Body of pancreas (tissue), 4 donors: ENCODE measurements around the gene MYO3A.

Source experiments
- POLR2A ChIP-seq, 3 donors: fragments of 450-650 bp; IDR thresholded peaks; one replicate each; pipeline ENCODE4 v1.6.1; 2016; ENCODE audit warnings: antibody characterized with exemption in 3 of 3, mild to moderate bottlenecking in 2 of 3
- TF ChIP-seq, protein P1 (sequence below), 7 experiments: fragments of 450-650 bp in 4 of 7; fragments of 200-600 bp in 3 of 7; sonication (generic) in 3 of 7; IDR thresholded peaks; one replicate each; pipeline ENCODE4 v1.5.1; 2016 to 2019; ENCODE audit warnings: antibody characterized with exemption in 7 of 7

DNA sequence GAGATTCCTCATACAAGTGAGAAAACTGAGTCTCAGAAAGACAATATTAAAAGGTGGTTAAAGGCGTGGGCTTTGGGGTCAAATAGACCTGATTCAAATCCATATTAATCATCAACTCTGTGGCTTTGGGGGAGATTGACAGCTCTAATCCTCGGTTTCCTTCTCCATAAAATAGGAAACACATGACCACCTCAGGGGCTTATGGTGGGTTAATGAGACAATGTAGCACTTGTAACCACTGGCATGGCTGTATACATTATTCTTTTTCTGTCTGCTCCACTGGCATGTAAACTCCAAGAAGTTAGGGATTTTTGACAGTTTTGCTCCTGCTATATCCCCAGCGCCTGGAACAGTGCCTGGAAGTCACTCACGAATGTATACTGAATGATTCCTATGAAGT lies 161.8 kb downstream of the MYO3A start:
- TF ChIP-seq POLR2A (IDR thresholded peaks at IDR 0.05), result no peak
- TF ChIP-seq, protein P1, sequence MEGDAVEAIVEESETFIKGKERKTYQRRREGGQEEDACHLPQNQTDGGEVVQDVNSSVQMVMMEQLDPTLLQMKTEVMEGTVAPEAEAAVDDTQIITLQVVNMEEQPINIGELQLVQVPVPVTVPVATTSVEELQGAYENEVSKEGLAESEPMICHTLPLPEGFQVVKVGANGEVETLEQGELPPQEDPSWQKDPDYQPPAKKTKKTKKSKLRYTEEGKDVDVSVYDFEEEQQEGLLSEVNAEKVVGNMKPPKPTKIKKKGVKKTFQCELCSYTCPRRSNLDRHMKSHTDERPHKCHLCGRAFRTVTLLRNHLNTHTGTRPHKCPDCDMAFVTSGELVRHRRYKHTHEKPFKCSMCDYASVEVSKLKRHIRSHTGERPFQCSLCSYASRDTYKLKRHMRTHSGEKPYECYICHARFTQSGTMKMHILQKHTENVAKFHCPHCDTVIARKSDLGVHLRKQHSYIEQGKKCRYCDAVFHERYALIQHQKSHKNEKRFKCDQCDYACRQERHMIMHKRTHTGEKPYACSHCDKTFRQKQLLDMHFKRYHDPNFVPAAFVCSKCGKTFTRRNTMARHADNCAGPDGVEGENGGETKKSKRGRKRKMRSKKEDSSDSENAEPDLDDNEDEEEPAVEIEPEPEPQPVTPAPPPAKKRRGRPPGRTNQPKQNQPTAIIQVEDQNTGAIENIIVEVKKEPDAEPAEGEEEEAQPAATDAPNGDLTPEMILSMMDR (IDR thresholded peaks at IDR 0.05), result no peak
